RKO (cell line): Measurements from ENCODE around the gene CABLES1.
"Not testable (repeated sequence)": the region's sequence is repeated elsewhere in the genome, so short reads cannot be mapped to it uniquely, and the experiment has no call there.

Source experiments
- DNase-seq: peaks from one replicate; pipeline ENCODE4 v3.0.0-alpha.2; 2016; ENCODE audit warnings: low spot score

Gene CABLES1, protein sequence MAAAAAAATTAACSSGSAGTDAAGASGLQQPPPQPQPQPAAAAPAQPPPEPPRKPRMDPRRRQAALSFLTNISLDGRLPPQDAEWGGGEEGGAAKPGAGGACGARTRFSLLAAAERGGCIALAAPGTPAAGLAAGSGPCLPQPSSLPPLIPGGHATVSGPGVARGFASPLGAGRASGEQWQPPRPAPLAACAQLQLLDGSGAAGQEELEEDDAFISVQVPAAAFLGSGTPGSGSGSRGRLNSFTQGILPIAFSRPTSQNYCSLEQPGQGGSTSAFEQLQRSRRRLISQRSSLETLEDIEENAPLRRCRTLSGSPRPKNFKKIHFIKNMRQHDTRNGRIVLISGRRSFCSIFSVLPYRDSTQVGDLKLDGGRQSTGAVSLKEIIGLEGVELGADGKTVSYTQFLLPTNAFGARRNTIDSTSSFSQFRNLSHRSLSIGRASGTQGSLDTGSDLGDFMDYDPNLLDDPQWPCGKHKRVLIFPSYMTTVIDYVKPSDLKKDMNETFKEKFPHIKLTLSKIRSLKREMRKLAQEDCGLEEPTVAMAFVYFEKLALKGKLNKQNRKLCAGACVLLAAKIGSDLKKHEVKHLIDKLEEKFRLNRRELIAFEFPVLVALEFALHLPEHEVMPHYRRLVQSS

DNA sequence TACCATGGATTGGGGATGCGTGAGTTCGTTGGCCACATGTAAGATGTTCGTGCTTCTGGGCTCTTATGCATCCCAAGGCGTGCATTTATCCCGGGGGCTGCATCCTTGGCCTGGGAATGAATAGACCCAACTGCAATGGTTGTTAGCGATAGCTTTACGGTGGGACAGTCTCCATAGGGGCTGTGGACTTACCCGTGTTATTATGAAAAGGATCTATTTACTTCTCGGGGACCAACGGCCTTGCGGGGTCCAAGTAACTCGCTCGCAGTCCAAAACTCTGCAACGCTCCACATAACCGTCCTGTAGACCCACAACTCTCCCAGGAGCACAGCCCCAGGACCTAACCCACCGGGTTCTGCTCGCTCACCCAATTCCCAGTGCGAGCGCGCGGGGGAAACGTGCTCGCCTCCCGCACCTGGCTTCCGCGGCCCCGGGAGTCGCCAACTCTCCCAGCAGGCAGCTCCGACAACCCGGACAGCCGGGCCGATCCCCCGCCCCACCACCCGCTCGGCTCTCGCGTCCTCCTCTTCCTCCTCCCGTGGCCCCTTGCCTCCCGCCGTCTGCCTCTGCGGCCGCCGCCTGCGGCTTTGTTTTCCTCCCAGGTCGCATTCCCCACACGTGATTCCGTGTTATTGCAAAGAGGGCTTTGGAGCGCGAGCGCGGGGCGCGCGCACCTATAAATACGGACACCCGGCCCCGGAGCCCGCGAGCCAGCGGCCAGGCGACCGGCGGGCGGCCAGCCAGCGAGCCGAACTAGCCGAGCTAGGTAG lies at the start of gene CABLES1:
Gene CABLES1 (plus strand): TSS at position 706 of the 770 bp plus-strand sequence. CDS start 278 bp downstream, outside the sequence.
- peak; percentile 58 for DNase-seq

DNA sequence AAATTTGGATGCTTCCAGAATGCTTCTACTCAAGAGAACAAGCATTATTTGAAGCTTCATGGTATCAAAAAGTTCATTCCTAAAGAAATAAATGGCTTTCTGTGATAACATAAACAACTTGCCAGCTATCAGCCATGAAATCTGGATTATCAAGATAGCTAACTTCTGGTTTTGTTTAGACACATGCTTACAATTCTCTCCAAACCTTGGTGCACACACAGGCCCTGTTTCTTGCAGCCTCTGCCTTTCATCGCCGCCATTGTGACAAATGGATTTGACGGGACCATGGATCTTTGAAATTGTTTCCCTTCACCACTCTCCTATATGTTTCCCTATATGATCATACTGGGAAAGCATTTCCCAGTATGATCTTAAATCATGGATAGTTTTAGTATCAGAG lies 47.9 kb upstream of the CABLES1 start:
- DNase-seq = no peak

DNA sequence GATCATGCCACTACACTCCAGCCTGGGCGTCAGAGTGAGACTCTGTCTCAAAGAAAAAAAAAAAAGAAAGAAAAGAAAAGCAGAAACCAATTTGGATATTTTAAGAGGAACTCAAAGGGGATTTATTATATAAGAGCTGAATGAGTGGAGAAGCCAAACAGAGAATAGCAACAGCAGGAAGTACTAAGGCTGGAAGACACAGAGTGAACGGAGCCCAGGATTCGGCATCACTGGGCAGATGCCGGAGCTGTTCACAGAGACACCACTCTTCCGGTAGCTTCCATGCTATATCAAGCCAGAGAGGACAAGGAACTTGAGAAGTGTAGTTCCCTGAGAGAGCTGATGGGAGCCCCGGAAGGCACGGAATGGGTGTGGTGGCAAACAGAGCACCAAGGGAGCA lies 47.0 kb upstream of the CABLES1 start:
- DNase-seq = no peak

DNA sequence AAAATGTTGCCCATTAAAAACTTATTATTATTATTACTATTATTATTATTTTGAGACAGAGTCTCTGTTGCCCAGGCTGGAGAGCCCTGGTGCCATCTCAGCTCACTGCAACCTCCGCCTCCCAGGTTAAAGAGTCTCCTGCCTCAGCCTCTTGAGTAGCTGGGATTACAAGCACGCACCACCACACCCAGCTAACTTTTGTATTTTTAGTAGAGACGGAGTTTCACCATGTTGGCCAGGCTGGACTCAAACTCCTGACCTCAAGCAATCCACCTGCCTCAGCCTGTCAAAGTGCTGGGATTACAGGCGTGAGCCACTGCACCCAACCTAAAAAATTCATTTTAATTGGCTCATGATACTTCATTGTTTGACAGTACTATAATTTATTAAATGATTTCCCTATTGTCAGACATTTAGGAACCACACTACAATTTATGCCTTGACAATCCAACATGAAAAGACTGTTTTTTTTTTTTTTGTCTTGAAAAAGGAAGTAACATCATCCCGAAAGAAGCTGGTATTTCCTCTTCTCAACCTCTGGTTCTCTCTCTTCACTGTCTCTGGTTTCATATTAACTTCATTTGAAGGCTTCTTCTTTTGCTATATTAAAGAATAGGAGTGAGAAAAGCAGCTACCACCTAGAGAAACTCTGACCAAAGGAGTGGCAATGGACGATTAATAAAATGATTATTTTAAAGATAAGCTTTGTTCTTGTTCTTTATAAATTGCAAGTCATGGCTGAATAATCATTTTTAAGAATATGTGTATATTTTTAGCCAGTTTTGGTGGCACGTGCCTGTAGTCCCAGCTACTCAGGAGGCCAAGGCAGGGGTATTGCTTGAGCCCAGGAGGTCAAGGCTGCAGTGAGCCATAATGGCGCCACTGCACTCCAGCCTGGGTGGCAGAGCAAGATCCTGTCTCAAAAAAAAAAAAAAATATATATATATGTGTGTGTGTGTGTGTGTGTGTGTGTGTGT lies 44.0 kb upstream of the CABLES1 start:
- DNase-seq = not testable (repeated sequence)

DNA sequence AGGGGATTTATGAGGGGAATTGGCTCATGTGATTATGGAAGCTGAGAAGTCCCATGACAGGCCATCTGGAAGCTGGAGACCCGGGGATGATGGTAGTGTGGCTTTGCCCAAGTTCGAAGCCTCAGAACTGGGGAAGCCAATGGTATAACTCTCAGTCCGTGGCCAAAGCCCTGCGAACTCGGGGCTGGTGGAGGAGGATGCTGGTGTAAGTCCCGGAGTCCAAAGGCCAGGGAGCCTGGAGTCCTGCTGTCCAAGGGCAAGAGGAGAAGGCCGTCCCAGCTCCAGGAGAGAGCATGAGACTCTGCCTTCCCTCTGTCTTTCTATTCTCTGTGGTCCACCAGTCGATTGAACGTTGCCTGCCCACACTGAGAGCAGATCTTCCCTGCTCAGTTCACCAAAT lies 43.2 kb upstream of the CABLES1 start:
- DNase-seq = no peak

DNA sequence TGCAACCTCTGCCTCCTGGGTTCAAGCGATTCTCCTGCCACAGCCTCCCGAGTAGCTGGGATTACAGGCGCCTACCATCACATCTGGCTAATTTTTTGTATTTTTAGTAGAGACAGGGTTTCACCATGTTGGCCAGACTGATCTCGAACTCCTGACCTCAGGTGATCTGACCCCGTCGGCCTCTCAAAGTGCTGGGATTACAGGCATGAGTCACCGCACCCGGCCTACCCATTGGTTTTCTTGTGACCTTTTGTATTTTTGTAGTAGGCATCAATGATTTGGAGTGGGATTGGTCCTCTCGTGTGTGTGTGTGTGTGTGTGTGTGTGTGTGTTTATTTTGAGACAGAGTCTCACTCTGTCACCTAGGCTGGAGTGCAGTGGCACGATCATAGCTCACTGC lies 42.2 kb upstream of the CABLES1 start:
- not testable (repeated sequence) for DNase-seq

DNA sequence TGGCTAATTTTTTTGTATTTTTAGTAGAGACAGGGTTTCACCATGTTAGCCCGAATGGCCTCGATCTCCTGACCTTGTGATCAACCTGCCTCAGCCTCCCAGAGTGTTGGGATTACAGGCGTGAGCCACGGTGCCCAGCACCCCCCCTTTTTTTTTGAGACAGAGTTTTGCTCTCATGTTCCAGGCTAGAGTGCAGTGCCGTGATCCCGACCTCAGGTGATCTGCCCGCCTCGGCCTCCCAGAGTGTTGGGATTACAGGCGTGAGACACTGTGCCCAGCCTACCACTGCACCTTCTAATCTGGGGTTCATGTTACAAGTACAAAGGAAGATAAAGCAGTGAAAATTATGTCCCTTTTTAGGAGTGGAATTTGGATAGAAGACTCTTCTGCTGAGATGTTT lies 41.5 kb upstream of the CABLES1 start:
- DNase-seq = no peak

DNA sequence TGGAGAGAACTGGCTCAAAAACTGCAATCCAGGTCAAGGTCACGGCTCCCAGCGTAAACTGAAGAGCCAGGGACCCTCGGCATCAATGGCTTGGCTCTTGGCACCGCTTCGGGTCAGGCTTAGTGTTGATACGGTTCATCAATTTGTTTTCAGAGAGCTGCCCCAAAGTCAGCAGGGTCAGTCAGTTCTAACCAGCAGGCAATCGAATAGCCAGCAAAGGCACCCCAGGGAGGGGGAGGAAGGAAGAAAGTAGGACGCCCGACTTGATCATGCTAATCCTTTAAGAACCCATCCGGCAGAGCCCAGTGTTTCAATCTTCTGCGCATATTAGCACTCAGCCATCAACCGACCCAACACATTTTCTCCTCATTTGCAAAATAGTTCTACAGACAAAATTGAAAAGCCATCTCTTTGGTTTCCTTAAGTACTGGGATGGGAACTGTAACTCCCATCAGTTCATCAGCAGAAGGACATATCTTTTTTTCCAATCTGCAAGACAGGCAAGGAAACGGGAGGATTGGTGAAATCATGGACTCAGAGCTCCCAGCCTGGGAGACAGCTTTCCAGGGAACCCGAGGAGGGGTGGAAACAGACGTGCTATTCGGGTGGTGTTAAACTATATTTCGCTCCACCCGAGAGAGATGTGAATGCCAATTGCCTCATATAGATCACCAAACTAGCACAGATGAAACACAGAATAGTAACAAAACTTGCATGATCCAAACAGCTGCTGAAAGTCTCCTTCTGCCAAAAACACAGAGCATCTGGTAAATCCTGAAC lies 40.7 kb upstream of the CABLES1 start:
- no peak for DNase-seq

DNA sequence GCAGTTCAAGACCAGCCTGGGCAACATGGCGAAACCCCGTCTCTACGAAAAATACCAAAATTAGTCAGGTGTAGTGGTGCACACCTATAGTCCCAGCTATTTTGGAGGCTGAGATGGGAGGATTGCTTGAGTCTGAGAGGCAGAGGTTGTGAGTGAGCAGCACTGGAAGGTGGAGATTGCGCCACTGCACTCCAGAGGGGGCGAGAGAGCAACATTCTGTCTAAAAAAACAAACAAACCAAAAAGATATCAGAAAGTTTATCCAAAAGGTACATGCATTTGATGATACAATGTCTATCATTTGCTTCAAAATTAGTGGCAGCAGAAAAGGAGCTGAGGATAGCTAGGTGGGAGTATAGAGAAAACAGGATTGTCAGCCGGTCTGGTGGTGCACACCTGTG lies 39.8 kb upstream of the CABLES1 start:
- DNase-seq = no peak

DNA sequence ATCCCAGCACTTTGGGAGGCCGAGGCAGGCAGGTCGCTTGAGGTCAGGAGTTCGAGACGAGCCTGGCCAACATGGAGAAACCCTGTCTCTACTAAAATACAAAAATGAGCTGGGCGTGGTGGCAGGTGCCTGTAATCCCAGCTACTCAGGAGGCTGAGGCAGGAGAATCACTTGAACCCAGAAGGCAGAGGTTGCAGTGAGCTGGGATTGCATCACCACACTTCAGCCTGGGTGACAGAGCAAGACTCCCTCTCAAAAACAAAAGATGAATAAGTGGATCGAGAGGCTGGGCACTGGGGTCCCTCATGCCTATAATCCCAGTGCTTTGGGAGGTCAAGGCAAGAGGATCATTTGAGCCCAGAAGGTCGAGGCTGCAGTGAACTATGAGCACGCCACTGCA lies 38.3 kb upstream of the CABLES1 start:
- not testable (repeated sequence) for DNase-seq

DNA sequence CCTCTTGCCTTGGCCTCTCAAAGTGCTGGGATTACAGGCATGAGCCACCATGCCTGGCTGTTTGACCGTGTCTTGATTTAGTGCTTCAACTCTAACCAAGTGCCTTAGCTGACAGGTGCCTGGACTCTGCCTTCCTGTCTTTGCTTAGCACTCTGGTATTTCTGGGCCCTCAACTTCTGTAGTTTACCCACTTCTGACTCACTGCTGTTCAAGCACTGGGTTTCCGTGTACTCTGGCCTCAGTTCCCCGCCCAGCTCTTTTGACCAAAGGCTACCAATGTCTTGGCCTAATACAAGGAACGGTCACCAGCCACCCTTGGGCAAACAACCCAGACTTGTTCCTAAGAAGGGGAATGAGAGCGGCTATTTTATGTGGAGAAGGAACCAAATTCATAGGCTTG lies 35.7 kb upstream of the CABLES1 start:
- DNase-seq = no peak

DNA sequence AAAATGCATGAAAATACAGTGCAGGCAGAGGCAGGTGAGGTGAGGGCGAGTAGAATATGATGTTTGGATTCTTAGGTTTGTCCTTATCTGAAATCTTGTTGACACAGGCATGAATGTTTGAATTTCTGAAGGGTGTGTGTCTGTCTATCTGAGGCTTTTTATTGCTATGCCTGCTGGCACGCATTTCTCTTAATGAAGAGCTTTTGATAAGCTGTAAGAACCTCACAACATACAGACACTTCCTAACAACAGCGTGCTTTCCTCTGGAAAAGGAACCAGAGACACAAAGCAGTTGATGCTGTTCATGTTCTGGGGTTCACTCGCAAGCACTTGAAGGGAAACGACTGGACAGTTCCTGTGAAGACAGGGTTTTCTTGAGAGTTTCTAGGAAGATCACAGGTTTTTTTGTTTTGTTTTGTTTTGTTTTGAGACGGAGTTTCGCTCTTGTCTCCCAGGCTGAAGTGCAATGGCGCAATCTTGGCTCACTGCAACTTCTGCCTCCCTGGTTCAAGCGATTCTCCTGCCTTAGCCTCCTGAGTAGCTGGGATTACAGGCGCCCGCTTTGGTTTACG lies 33.3 kb upstream of the CABLES1 start:
- no peak for DNase-seq

DNA sequence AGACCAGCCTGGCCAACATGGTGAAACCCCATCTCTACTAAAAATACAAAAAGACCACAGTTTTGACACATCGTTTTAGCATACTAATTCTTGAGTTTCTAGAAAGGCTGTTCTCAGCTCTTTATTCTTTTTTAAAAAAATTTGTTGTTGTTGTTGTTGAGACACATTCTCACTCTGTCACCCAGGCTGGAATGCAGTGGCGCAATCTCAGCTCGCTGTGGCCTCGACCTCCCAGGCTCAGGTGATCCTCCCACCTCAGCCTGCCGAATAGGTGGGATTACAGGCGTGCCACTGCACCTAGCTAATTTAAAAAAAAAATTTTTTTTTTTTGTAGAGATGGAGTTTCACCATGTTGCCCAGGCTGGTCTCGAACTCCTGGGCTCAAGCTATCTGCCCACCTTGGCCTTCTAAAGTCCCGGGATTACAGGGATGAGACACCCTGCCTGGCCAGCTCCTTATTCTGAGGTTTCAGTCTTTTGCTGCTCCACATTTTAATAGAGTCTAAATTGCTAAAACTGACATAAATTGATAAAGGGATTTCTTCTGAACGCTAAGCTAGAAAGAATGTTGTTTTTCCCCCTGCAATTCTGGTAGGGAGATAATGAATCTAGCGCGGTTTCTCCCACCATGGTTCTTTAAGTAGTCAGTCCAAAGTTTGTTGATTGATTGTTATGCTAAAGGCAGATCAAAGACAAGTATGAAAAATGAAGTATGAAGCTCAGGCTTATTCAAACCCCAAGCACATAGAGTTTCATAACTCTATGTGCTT lies 32.6 kb upstream of the CABLES1 start:
- no peak for DNase-seq

DNA sequence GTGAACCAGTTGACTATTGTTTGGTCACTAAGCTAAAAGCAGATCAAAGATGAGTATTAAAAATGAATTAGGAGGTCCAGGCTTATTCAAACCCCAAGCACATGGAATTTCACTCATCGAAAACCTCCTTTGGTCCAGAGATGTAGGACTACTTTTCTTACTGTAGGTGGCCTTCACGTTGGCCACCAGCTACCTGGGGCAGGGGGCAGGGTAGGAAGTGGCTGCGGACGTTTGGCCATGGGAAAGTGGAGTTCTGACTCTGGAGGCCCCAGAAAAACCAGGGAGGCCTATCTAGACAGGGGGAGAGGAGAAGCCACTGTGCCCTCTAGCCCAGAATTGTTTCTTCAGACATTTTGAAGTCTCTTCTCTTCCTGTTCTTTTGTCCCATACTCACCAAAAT lies 31.8 kb upstream of the CABLES1 start:
- DNase-seq = no peak

DNA sequence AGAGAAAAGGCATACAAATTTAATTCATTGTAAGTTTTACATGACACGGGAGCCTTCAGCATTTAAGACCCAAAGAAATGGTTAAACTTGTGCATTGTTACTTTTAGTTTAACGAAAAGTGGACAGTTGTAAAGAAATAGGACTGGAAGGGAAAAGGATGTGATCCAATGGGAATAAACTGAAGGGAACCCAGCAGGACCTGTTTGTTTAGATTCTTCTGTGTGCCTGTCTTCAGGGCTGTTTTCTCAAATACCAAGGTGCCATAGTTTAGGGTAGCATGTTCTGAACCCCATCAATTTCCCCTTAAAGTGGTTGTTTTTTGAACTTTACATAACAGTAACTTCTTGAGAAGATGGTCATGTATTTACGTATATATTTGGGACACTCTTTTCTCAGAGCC lies 30.3 kb upstream of the CABLES1 start:
- DNase-seq = no peak

DNA sequence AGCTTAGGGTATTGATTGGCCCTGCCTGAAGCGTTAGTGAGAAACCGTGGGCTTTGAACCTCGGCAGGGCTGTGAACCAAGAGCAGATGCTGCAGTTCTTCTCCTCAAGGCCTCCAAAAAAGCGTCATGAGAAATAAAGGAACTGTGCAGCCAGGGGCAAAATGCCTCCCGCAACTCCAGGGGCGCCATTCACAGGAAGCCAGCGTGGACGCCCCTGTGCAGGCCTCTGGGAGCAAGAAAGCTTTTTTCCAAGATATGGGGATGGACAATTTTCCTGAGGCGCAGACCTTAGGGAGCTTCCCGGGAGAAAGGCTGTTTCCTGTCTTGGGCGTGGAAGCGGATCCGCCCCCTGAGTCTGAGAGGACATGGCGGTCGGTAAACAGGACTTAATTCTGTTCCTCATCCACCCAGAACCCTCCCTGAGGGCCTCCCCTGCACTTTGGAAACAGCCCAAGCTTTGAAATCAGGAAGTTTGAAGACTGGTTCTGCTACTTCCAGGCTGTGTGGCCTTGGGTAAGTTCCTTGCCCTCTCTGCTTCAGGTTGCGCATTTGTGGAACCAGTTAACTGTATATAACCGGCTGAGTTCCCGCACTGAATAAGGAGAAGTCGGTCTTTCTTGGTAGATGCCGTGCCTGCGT lies 29.6 kb upstream of the CABLES1 start:
- DNase-seq = no peak

DNA sequence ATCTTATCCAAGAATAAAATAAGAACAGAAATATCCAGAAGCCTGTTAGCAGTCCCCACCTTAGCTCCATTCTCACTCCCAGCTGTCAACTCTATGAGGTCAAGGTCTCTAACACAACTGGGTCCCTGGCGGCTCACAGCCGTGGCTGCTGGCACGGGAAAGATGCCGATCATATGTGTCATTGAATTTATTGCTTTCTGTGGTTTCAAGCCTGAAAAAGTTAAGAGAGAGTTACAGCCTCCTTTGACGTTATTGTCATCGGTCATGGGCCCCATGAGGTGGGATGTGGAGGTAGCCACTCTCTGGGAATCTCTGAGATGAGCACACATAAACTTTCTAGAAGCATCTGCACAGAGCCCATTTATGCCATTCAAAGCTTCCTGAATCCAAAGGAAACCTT lies 28.7 kb upstream of the CABLES1 start:
- peak; percentile 87 for DNase-seq

DNA sequence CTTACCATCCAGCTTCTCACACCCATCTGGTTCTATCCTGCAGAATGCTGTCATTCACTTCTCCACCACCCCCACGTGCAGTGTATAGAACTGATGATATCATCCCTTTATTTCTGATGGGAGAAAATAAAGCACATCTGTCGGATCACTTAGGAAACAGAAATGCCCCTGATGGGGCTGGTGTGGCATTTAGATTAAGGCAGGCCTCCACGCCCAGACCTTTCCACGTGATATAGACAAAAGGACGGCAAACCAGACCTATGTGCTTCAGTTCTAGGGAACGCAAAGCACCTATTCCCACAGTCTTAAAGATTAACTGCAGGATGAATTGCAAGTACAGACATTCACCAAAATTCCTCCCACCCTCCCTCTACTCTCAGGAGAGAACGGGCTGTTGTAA lies 27.6 kb upstream of the CABLES1 start:
- DNase-seq = no peak

DNA sequence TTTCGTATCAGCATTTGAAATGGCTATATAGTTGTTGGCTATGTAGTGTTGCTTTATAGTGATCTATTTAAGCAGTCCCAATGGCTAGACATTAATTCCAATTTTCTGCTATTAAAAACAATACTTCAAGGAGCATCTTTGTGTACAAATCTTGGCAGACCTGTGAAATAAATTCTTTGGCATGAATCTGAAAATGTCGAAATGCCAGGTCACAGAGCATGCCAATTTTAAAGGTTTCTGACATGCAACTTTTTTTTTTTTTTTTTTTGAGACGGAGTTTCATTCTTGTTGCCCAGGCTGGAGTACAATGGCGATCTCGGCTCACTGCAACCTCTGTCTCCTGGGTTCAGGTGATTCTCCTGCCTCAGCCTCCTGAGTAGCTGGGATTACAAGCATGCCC lies 26.8 kb upstream of the CABLES1 start:
- DNase-seq = no peak
